Measurements from ENCODE around the gene KRTAP10-2.

KRTAP10-2 gene

GRCh38 chr21:44540741-44541288 is 10.5 kb downstream of the KRTAP10-2 start:
- DNase-seq: no peak

GRCh38 chr21:44539991-44540666 is 11.2 kb downstream of the KRTAP10-2 start, which contains the start of gene KRTAP10-1:
Gene KRTAP10-1, minus strand, starts transcription at chr21:44540195. Its CDS starts 45 bp downstream, at chr21:44540150.
- no peak for DNase-seq

GRCh38 chr21:44539046-44539445 is 12.3 kb downstream of the KRTAP10-2 start:
- no peak for DNase-seq

GRCh38 chr21:44537930-44538911 is 13.1 kb downstream of the KRTAP10-2 start:
- no peak for DNase-seq

DNA sequence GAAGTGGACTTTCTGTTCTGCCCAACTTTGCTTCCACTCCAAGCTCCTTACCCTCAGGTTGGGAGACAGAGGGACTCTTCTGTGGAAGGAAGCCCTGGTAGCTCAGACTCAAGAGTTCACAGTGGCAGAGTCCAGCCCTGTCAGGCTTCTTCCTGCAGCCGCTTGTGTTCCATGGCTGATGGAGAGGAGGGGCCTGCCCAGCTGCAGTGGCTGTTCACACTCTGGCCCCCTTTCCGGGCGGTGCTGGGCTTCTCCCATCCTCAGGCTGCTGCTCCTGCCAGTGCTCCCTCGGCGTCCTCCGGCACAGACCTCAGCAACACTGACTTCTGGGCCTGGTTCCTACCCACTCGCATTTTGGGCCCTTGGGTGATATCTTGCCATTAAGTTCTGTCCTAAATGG is 15.3 kb downstream of the KRTAP10-2 start:
- no peak for DNase-seq

GRCh38 chr21:44534688-44535087 is 16.6 kb downstream of the KRTAP10-2 start:
- DNase-seq: no peak

GRCh38 chr21:44533891-44534627 is 17.2 kb downstream of the KRTAP10-2 start:
- DNase-seq: no peak

DNA sequence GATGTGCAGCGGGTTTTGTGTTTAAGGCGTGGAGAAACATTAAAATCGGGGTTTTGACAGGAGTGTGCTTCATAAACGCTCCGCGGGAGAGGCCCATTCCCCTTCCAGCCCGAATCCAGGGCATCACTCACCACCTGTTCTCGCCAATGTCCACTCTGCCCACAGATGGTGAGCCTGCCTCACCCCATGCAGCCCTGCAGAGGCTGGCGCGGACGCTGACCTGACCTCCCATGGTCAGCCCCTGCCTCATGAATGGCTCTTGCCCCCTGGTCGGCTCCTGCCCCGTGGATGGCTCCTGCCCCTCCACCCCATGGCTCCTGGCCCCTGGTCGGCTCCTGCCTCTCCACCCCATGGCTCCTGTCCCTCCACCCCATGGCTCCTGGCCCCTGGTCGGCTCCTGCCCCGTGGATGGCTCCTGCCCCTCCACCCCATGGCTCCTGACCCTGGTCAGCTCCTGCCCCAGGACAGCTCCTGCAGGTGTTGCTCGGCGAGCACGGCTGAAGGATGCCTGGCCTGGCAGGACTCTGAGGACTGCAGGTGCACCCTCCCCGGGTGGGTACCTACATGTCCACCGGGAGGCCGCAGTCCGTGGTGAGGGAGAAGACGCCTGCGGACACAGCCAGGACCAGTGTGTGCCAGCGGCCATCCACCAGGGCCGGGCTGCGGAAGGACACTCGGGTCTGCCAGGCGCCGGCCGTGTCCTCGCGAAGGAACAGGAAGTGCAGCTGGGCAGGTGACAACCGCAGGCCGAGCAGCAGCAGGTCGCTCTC is 18.0 kb downstream of the KRTAP10-2 start:
- no peak for DNase-seq

DNA sequence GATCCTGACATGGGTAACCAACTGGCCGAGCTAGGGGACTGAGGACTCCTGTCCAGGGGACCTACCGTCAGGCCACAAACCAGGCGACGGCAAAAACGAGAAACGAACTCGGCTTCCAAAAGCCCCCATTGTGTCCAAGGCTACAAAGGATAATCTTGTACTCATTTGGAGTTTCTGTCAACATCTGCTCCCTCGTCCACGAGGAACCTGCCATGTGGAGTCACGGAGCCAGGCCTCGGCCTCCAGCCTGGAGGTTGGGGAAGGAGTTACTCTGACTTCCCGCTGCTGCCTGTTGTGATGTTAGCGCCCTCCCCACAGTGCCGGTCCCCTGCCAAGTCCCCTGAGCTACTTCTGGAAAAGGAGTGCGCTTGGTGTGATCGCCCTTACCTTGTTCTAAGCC is 18.6 kb downstream of the KRTAP10-2 start:
- DNase-seq: no peak

DNA sequence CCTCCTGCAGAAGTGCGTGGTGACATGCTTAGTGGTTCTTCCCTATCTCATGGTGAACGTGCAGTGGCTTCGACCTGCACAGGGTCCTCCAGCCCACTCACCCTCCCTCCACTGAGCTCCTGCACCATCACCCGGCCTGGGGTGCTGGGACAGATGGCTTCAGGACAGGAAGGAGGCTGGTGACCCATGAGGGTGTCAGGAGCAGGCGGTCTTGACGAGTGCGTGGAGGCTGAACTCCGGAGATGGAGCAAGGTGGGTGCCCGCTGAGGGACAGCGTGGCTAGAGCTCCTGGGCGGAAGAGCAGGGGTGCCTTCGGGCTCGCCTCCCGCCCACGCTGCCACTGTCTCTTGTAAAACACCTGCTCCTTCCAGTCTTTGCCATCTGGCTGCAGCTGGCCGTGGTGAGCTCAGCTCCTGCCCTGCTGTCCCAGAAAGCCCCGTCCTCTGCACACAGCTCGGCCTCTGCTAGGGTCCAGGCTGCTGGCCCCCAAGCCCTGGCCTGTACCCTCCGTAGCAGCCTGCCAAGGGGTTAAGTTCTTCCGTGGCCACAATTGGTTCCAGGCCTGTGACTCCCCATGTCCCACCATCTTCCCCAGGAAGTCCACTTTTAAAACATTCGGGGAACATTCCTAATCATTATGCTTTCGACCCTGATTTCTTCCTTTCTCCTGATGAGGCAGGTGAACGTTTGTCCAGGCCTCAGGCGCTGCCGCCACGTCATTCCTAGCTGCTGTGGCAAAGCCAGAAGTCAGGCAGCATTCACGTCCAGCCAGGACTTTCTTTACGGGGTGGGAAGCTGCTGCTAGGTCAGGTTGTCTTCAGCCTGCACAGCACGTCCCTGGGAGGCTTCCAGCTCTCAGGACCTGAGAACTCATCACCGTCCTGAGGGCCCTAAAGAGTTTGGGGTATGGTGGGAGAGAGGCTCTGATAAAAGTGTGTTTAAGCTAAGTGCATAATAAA is 19.4 kb downstream of the KRTAP10-2 start:
- no peak for DNase-seq

DNA sequence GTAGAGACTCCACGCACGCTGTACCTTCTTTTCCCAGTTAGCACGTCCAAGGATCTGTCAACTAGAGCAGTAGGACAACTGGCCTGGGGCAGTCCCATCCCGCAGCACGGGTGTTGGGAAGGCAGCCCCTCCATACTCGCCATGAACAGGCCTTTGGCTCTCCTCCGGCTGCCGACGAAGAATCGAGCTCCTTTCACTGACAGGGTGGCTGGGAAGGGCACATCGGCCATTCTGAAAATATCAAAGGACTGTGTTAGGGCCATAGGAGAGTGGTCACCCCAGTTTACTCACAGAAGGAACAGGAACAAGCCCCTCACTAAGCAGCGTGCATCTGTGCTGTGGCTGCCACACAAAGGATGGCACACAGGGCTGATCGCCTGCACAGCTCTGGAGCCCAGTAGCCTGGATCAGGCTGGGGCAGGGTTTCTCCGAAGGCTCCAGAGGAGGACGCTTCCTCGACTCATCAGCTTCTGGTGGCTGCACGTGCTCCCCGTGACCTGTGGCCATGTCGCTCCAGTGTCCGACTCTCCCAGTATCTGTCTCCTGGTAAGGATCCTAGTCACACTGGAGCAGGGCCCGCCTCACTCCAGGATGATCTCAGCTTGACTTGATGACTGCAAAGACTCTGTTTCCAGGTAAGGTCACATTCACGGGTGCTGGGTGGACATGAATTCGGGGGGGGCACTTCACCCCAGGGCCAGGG is 20.3 kb downstream of the KRTAP10-2 start:
- no peak for DNase-seq

- no peak for DNase-seq
Observed at GRCh38 chr21:44530221-44530902, 20.9 kb downstream of the KRTAP10-2 start.

DNA sequence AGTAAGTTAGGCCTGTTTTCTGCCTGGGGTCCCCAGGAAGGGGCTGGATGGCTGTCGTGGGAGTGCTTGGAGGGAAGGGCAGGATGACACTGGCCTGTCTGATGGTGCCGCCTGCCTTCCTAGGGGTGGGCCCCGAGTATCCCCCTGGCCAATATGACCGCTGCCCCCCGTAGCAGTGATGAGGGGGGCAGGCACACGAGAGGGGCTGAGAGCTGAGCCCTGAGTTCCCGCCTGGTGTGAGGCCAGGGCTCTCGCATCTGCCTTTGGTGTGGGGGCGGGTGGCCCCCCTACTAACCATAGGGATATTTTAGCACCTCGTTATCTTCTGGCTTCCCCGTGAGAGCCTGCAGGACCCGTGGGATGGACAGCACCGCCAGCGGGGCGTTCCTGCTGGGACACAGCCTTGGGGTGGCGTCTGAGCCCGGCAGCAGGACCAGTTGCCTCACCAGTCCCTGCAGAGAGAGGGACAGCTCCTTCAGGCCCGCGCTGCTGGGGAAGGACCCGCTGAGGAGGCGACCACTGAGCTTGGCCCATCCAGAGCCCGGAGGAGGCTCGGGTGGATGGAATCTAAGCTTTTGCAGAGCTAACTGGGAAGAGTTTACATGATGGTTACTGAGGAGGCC is 21.7 kb downstream of the KRTAP10-2 start:
- no peak for DNase-seq

DNA sequence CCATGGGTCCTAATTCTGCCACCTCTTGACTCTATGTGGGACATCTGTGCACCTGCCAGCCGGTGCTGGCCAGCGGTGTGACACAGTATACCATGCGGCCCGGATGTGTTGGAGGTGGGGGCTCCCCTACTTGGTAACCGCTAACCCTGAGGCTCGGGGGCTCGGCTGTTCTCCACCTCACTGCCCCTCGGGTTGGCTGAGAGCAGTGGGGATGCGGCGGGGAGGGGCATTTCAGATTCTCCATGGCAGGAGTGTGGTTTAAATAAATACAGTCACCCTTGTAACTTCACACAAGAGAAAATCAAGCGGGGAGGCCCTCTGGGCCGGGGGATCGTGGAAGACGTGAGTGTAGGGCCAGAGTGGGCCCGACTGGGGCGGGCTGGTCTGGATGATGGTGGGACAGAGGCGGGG is 22.3 kb downstream of the KRTAP10-2 start:
- DNase-seq: no peak

- DNase-seq: no peak
Observed at GRCh38 chr21:44528634-44528995, 22.7 kb downstream of the KRTAP10-2 start.

GRCh38 chr21:44527983-44528633 is 23.2 kb downstream of the KRTAP10-2 start:
- DNase-seq: no peak
